Skeletal muscle tissue (tissue), 4 donors: ENCODE measurements around the gene PKNOX1. TPM values are rescaled to one million over a fixed set of nuclear protein-coding genes. Genes with fewer than 3 reads are reported as not detected.

ENCODE experiments used
- H3K27ac ChIP-seq: one replicate; pipeline ENCODE4 v1.7.0; 2013; ENCODE audit warnings: mild to moderate bottlenecking, low read depth, low read length, inconsistent platforms
- H3K27me3 ChIP-seq, 3 donors: one replicate each; pipeline ENCODE4 v1.7.0; 2013; ENCODE audit warnings: low read length in 3 of 3; ENCODE audit not compliant: control insufficient read depth in 3 of 3, insufficient read depth in 3 of 3
- H3K36me3 ChIP-seq, 3 donors: one replicate each; pipeline ENCODE4 v1.7.0; 2013; ENCODE audit warnings: low read length in 3 of 3; ENCODE audit not compliant: control insufficient read depth in 3 of 3, insufficient read depth in 3 of 3
- H3K4me1 ChIP-seq, 3 donors: one replicate each; pipeline ENCODE4 v1.7.0; 2013; ENCODE audit warnings: low read length in 3 of 3, mild to moderate bottlenecking in 3 of 3; ENCODE audit not compliant: control insufficient read depth in 3 of 3, insufficient read depth in 3 of 3
- H3K4me3 ChIP-seq, 3 donors: one replicate each; pipeline ENCODE4 v1.7.0; 2013; ENCODE audit warnings: low read length in 3 of 3
- H3K9ac ChIP-seq, 3 donors: one replicate each; pipeline ENCODE4 v1.7.0; 2013; ENCODE audit warnings: low read length in 3 of 3, mild to moderate bottlenecking in 3 of 3, moderate library complexity in 2 of 3, low read depth in 1 of 3
- H3K9me3 ChIP-seq, 3 donors: one replicate each; pipeline ENCODE4 v1.7.0; 2013; ENCODE audit warnings: low read length in 3 of 3; ENCODE audit not compliant: control insufficient read depth in 3 of 3
- total RNA-seq: library from RNA; depleted of rRNA; stranded (reverse); fragments of >200 nt; gene quantifications from one replicate; pipeline ENCODE4 v1.2.3, GENCODE V29; 2014
- donor health status: Osteomylitis.

The PKNOX1 gene
- total RNA-seq, 1 donor from 2014 or later: 8.9 TPM

- Histone ChIP-seq H3K36me3 (no peaks in the 10 kb centered on the region), H3K27ac (peak overlapping the region; percentile 47), H3K9me3 (no peaks in the 10 kb centered on the region), H3K27me3 (no peaks in the 10 kb centered on the region), H3K9ac (no peak overlapping the region), H3K4me1 (peaks cover 10 to 24% (median 18%) of the 10 kb centered on the region in 3 donors), H3K4me3 (no peak overlapping the region)
Measured at GRCh38 chr21:42971897-42972275, 2.5 kb upstream of the PKNOX1 start.

DNA sequence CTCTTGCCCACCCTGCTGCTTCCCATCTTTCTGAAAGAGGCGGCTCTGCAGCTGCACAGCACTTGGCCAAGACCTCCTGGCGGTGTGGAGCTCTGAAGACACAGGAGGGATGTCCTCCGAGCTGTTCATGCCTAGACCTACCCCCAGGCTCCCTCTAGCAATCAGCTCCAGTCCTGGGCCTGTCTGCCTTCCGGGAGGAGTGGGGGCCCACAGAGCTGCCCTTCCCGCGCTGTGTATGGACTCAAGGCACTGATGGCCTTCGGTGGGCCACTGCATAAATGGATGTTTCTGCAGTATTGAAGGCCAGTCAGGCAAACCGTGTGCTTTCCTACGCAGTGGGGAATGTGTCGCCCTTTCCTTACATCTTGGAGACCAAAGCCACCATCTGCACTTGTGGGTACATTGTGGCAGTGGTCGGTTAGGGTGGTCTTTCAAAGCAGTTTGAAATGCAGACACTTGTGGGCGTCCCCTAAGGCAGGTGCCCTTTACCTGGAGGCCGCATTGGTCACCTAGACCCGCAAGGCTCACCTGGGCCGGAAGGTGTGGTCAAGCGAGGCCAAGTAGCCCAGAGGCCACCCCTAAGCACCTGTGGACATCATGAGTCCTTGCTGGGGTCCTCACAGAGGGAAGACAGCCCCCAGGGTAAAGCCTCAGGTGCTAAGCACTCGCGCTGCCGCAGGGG, 912 bp upstream of the PKNOX1 start:
- peak overlapping the region; percentile 88 for H3K27ac ChIP-seq
- no peaks in the 10 kb centered on the region for H3K27me3 ChIP-seq
- H3K4me1 ChIP-seq: peaks cover 10 to 35% (median 18%) of the 10 kb centered on the region in 3 donors
- peak overlapping the region; percentile 88 to 95 (median 92) for H3K9ac ChIP-seq
- no peaks in the 10 kb centered on the region for H3K9me3 ChIP-seq
- no peaks in the 10 kb centered on the region for H3K36me3 ChIP-seq
- peak overlapping the region; percentile 75 to 91 (median 79) for H3K4me3 ChIP-seq

- Histone ChIP-seq H3K4me1 (peaks cover 10 to 39% (median 18%) of the 10 kb centered on the region in 3 donors), H3K9ac (peak overlapping the region; percentile 86 to 98 (median 87)), H3K4me3 (peak overlapping the region; percentile 75 to 93 (median 87)), H3K27me3 (no peaks in the 10 kb centered on the region), H3K9me3 (no peaks in the 10 kb centered on the region), H3K36me3 (no peaks in the 10 kb centered on the region), H3K27ac (peak overlapping the region; percentile 94)
Measured at GRCh38 chr21:42974832-42975820, 764 bp downstream of the PKNOX1 start.

DNA sequence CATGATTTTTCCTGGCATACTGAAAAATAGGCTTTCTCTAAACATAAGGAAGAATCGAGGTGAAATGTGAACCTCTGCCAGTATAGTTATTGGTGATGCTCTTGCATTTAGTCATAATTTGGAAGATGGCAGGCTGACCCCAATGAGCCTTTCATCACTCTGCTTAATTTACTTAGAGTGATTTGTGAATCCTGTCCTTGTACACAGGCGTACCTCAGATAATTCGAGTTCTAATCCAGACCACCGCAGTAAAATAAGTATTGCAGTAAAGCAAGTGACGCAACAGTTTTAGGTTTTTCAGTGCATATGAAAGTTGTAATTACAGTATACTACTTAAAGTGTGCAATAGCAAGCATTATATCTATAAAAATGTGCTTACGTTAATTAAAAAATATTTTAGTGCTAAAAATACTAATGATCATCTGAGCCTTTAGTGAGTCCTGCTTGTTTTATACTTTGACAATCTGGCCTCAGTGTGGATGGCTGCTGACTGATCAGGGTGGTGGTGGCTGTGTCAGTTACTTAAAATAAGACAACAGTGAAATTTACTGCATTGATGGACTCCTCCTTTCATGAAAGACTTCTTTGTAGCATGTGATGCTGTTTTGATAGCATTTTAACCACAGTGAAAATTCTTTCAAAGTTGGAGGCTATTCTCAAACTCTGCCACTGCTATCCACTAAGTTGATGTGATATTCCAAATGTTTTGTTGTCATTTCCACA, 1.7 kb downstream of the PKNOX1 start:
- Histone ChIP-seq H3K27ac (peak overlapping the region; percentile 94), H3K4me1 (peaks cover 12 to 43% (median 20%) of the 10 kb centered on the region in 3 donors), H3K36me3 (no peaks in the 10 kb centered on the region), H3K27me3 (no peaks in the 10 kb centered on the region), H3K9me3 (no peaks in the 10 kb centered on the region), H3K4me3 (peak overlapping the region; percentile 75 to 93 (median 87)), H3K9ac (peak overlapping the region; percentile 86 to 98 (median 87))

DNA sequence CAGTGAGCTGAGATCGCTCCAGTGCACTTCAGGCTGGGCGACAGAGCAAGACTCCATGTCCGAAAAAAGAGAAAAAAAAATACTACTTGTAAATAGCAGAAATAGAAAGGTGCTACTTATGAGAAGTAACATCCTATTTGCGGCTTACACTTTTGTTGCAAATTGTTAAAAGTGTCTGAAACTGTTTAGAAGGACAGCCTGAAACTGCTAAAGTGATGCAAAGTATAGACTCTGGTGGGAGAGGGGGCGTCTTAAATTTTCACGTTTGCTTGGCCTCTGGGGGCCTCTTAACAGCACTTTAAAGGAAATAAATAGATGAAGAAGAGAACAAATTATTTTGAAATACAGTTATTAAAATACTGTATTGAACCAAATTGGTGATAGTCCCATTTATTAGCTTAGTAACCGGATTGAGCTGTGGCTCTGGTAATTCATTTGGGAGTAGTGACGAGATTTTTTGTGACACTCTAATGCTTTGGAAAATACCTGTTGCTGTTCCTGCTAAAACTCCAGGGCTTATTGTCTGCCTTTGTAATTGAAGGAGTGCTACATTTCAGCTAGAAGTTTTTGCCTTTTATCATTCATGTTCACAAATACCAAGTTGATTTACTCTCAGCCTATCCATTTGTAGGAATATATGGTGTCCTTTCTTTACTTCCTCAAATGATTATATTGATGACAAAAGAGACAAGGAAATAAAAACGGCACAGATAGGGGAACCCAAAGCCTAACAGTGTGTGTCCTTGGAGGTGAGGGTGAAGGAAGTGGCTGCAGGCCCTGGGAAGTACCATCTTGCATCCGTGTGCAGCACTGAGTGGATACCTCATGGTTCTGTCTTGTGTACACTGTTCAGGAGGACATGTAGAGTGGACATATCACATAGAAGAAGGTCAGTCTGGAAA, 6.2 kb downstream of the PKNOX1 start:
- H3K27me3 ChIP-seq: no peaks in the 10 kb centered on the region
- H3K9ac ChIP-seq: no peak overlapping the region
- H3K4me1 ChIP-seq: peaks cover 12 to 40% (median 14%) of the 10 kb centered on the region in 3 donors
- H3K4me3 ChIP-seq: no peak overlapping the region
- H3K9me3 ChIP-seq: no peaks in the 10 kb centered on the region
- H3K36me3 ChIP-seq: no peaks in the 10 kb centered on the region
- no peak overlapping the region for H3K27ac ChIP-seq

DNA sequence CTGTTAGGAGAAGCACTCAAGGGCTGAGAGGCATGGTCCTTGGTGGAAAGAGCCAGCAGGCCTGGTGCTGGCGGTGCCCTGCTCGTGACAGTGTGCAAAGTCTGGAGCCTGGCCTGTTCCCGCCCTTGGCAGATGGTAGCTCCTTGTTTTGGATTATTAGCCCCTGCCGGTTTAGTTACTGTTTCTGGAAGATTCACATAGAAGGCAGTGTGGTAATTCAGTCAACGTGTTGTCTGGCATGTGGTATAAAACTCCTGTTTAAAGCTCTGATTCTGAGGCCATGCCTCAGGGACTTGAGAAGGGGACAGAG, 6.8 kb downstream of the PKNOX1 start:
- no peaks in the 10 kb centered on the region for H3K27me3 ChIP-seq
- H3K9me3 ChIP-seq: no peaks in the 10 kb centered on the region
- H3K4me3 ChIP-seq: no peak overlapping the region
- H3K36me3 ChIP-seq: no peaks in the 10 kb centered on the region
- no peak overlapping the region for H3K9ac ChIP-seq
- no peak overlapping the region for H3K27ac ChIP-seq
- peaks cover 12 to 38% (median 12%) of the 10 kb centered on the region in 3 donors for H3K4me1 ChIP-seq

DNA sequence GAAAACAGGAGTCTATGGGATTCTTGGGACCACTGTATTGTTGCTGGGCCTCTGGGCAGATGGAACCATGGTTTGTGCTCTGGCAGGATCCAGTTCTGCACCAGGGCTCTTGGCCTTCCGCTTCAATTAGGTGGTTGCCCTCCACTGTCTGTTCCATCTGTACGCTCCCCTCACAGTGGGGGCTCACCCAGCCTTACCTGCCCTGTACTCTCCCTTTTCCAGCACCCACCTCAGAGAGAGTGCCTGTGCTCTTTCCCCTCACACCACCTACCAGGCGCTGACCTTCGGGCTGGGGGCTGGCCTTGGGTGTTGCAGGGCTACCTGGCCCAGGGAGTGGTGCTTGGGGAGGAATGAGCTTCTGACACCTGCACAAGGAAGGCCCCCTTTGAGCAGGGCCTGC, 7.5 kb downstream of the PKNOX1 start:
- Histone ChIP-seq H3K4me3 (no peak overlapping the region), H3K9ac (peak overlapping the region in 1 of 3 donors; percentile 54), H3K27ac (no peak overlapping the region), H3K36me3 (no peaks in the 10 kb centered on the region), H3K4me1 (peaks cover 6 to 38% (median 17%) of the 10 kb centered on the region in 3 donors), H3K27me3 (no peaks in the 10 kb centered on the region), H3K9me3 (no peaks in the 10 kb centered on the region)

GRCh38 chr21:42983103-42983502, 8.7 kb downstream of the PKNOX1 start:
- Histone ChIP-seq H3K9me3 (no peaks in the 10 kb centered on the region), H3K4me3 (no peak overlapping the region), H3K36me3 (no peaks in the 10 kb centered on the region), H3K4me1 (peaks cover 6 to 27% (median 17%) of the 10 kb centered on the region in 3 donors), H3K9ac (no peak overlapping the region), H3K27me3 (no peaks in the 10 kb centered on the region), H3K27ac (no peak overlapping the region)

GRCh38 chr21:42983869-42984268, 9.5 kb downstream of the PKNOX1 start:
- Histone ChIP-seq H3K36me3 (no peaks in the 10 kb centered on the region), H3K4me3 (no peak overlapping the region), H3K9me3 (no peaks in the 10 kb centered on the region), H3K9ac (no peak overlapping the region), H3K27me3 (no peaks in the 10 kb centered on the region), H3K27ac (no peak overlapping the region), H3K4me1 (peaks cover 6 to 25% (median 17%) of the 10 kb centered on the region in 3 donors)
